Liver (tissue), 9 donors: ENCODE data around the gene MSMO1. TPM values are rescaled to one million over a fixed set of nuclear protein-coding genes. Genes with fewer than 3 reads are reported as not detected.
A peak's percentile ranks its signal among the peaks of the same experiment; 100 is the strongest.

ENCODE experiments used
- DNase-seq: peaks from one replicate; pipeline ENCODE4 v3.0.0-alpha.2; 2017; ENCODE audit warnings: low spot score
- H3K27ac ChIP-seq, 2 donors: one replicate each; pipeline ENCODE4 v1.7.0; 2013; ENCODE audit warnings: inconsistent platforms in 2 of 2, low read length in 2 of 2, control low read depth in 1 of 2, low read depth in 1 of 2, mild to moderate bottlenecking in 1 of 2
- H3K27me3 ChIP-seq, 4 donors: one replicate each; pipeline versions ENCODE4 v1.6.1 to v1.7.0; 2013; ENCODE audit warnings: low read length in 3 of 4, inconsistent platforms in 1 of 4, mild to moderate bottlenecking in 1 of 4, moderate library complexity in 1 of 4; ENCODE audit not compliant: control insufficient read depth in 4 of 4, insufficient read depth in 4 of 4
- H3K36me3 ChIP-seq, 4 donors: one replicate each; pipeline versions ENCODE4 v1.6.1 to v1.7.0; 2013; ENCODE audit warnings: low read length in 3 of 4, mild to moderate bottlenecking in 3 of 4, low read depth in 1 of 4, moderate library complexity in 1 of 4; ENCODE audit not compliant: control insufficient read depth in 4 of 4, insufficient read depth in 3 of 4
- H3K4me1 ChIP-seq, 4 donors: one replicate each; pipeline versions ENCODE4 v1.6.1 to v1.7.0; 2013; ENCODE audit warnings: low read length in 3 of 4, mild to moderate bottlenecking in 3 of 4, moderate library complexity in 1 of 4; ENCODE audit not compliant: control insufficient read depth in 4 of 4, insufficient read depth in 4 of 4
- H3K4me3 ChIP-seq, 3 donors: one replicate each; pipeline versions ENCODE4 v1.6.1 to v1.7.0; 2013; ENCODE audit warnings: low read length in 3 of 3, control low read depth in 1 of 3, low read depth in 1 of 3, mild to moderate bottlenecking in 1 of 3
- H3K9ac ChIP-seq, 2 donors: one replicate each; pipeline ENCODE4 v1.7.0; 2013; ENCODE audit warnings: low read length in 2 of 2, mild to moderate bottlenecking in 2 of 2, moderate library complexity in 2 of 2, control low read depth in 1 of 2, low read depth in 1 of 2
- H3K9me3 ChIP-seq, 4 donors: one replicate each; pipeline versions ENCODE4 v1.6.1 to v1.7.0; 2013; ENCODE audit warnings: low read length in 3 of 4; ENCODE audit not compliant: control insufficient read depth in 4 of 4
- EGR1 ChIP-seq, 2 donors: IDR thresholded peaks; 2 replicates each; pipeline ENCODE4 v1.6.1; 2016 to 2018; ENCODE audit warnings: antibody characterized with exemption in 2 of 2, low read depth in 2 of 2
- FOXA1 ChIP-seq: IDR thresholded peaks from 2 replicates; pipeline ENCODE4 v1.6.1; 2016; ENCODE audit warnings: antibody characterized with exemption
- FOXA2 ChIP-seq: IDR thresholded peaks from 2 replicates; pipeline ENCODE4 v1.6.1; 2016; ENCODE audit warnings: antibody characterized with exemption
- GABPA ChIP-seq, 2 donors: IDR thresholded peaks in 1 of 2; conservative IDR thresholded peaks in 1 of 2; 2 replicates each; pipeline ENCODE4 v1.6.1; 2016; ENCODE audit warnings: antibody characterized with exemption in 2 of 2, mild to moderate bottlenecking in 1 of 2, moderate library complexity in 1 of 2
- HNF4A ChIP-seq, 2 donors: conservative IDR thresholded peaks; 2 replicates each; pipeline ENCODE4 v1.6.1; 2016; ENCODE audit warnings: antibody characterized with exemption in 2 of 2, mild to moderate bottlenecking in 2 of 2
- HNF4G ChIP-seq: IDR thresholded peaks from 2 replicates; pipeline ENCODE4 v1.6.1; 2016; ENCODE audit warnings: antibody characterized with exemption
- JUND ChIP-seq, 2 donors: IDR thresholded peaks; 2 replicates each; pipeline ENCODE4 v1.6.1; 2016; ENCODE audit warnings: antibody characterized with exemption in 2 of 2
- NR2F2 ChIP-seq: IDR thresholded peaks from 2 replicates; pipeline ENCODE4 v1.6.1; 2016; ENCODE audit warnings: antibody characterized with exemption
- RAD21 ChIP-seq, 2 donors: IDR thresholded peaks; 2 replicates each; pipeline ENCODE4 v1.6.1; 2016; ENCODE audit warnings: antibody characterized with exemption in 2 of 2, mild to moderate bottlenecking in 2 of 2
- RXRA ChIP-seq, 2 donors: IDR thresholded peaks; 2 replicates each; pipeline ENCODE4 v1.6.1; 2017 to 2018; ENCODE audit warnings: antibody characterized with exemption in 2 of 2, mild to moderate bottlenecking in 1 of 2
- SP1 ChIP-seq: IDR thresholded peaks from 2 replicates; pipeline ENCODE4 v1.6.1; 2018; ENCODE audit warnings: antibody characterized with exemption, mild to moderate bottlenecking
- TAF1 ChIP-seq: conservative IDR thresholded peaks from 2 replicates; pipeline ENCODE4 v1.6.1; 2016; ENCODE audit warnings: antibody characterized with exemption, mild to moderate bottlenecking
- YY1 ChIP-seq: IDR thresholded peaks from 2 replicates; pipeline ENCODE4 v1.6.1; 2016; ENCODE audit warnings: antibody characterized with exemption, mild to moderate bottlenecking
- WGBS: extraction: QIAGEN DNeasy Blood & Tissue Kit; methylation state at CpG from one replicate; pipeline ENCODE4 v1.1.7; 2013; 5-methylcytosine and 5-hydroxymethylcytosine counted together
- polyA plus RNA-seq, 2 donors: library from polyadenylated mRNA; stranded (reverse) in 1 of 2; unstranded in 1 of 2; fragments of 200-250 nt in 1 of 2; fragments of >200 nt in 1 of 2; fragmentation: Nextera tagmentation in 1 of 2; extraction: Ambion mirVana in 1 of 2; gene quantifications; one replicate each; pipeline versions ENCODE4 v1.2.1 to v1.2.3, GENCODE V29; 2013 to 2015
- total RNA-seq, 2 donors: library from RNA; depleted of rRNA; stranded (reverse); fragments of >200 nt; gene quantifications; one replicate each; pipeline ENCODE4 v1.2.3, GENCODE V29; 2014
- TF ChIP-seq, protein P1 (sequence below): IDR thresholded peaks from 2 replicates; pipeline ENCODE4 v1.6.1; 2016; ENCODE audit warnings: antibody characterized with exemption
- TF ChIP-seq, protein P2 (sequence below): fragments of 150-350 bp; IDR thresholded peaks from 2 replicates; pipeline ENCODE4 v1.5.1; 2017; ENCODE audit warnings: improper control_type of control experiment, low read depth, low read length; ENCODE audit not compliant: missing input control
- TF ChIP-seq, protein P3 (sequence below): IDR thresholded peaks from 2 replicates; pipeline ENCODE4 v1.6.1; 2016; ENCODE audit warnings: antibody characterized with exemption
- TF ChIP-seq, protein P4 (sequence below): IDR thresholded peaks from 2 replicates; pipeline ENCODE4 v1.6.1; 2016; ENCODE audit warnings: antibody characterized with exemption, mild to moderate bottlenecking
- TF ChIP-seq, protein P5 (sequence below): IDR thresholded peaks from 2 replicates; pipeline ENCODE4 v1.6.1; 2016; ENCODE audit warnings: antibody characterized with exemption
- donor health status: healthy.
- donor health status: healthy.
- donor health status: healthy.
- donor health status: healthy.
- donor health status: healthy.

MSMO1 gene
- total and polyA plus RNA-seq, 4 donors: 153 to 721 (median 326) TPM

DNA sequence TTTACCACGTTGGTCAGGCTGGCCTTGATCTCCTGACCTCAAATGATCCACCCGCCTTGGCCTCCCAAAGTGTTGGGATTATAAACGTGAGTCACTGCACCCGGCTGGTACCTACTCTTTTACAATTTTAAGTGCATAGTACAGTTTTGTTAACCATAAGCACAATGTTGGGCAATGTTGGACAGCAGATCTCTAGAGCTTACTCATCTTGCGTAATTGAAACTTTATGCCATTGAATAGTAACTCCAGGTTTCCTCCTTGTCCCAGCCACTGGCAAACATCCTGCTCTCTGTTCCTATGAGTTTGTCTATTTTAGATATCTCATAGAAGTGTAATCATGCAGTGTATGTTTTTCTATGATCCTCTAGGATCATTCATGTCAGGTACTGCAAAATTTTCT lies 42.1 kb downstream of the MSMO1 start:
- no peak overlapping the region for H3K4me3 ChIP-seq
- peaks cover 0 to 4% (median 0%) of the 10 kb centered on the region in 4 donors for H3K4me1 ChIP-seq
- H3K27me3 ChIP-seq: no peaks in the 10 kb centered on the region
- H3K9me3 ChIP-seq: no peaks in the 10 kb centered on the region
- no peak overlapping the region for H3K9ac ChIP-seq
- no peaks in the 10 kb centered on the region for H3K36me3 ChIP-seq
- TF ChIP-seq GABPA (IDR thresholded peaks at IDR 0.05 in 1 of 2, conservative IDR thresholded peaks at IDR 0.05 in 1 of 2): peak in 1 of 2 donors; percentile 33
- TF ChIP-seq NR2F2: peak; percentile 22
- TF ChIP-seq, protein P1, sequence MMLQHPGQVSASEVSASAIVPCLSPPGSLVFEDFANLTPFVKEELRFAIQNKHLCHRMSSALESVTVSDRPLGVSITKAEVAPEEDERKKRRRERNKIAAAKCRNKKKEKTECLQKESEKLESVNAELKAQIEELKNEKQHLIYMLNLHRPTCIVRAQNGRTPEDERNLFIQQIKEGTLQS: peak; percentile 37
- no peak for TF ChIP-seq TAF1
- TF ChIP-seq, protein P2, sequence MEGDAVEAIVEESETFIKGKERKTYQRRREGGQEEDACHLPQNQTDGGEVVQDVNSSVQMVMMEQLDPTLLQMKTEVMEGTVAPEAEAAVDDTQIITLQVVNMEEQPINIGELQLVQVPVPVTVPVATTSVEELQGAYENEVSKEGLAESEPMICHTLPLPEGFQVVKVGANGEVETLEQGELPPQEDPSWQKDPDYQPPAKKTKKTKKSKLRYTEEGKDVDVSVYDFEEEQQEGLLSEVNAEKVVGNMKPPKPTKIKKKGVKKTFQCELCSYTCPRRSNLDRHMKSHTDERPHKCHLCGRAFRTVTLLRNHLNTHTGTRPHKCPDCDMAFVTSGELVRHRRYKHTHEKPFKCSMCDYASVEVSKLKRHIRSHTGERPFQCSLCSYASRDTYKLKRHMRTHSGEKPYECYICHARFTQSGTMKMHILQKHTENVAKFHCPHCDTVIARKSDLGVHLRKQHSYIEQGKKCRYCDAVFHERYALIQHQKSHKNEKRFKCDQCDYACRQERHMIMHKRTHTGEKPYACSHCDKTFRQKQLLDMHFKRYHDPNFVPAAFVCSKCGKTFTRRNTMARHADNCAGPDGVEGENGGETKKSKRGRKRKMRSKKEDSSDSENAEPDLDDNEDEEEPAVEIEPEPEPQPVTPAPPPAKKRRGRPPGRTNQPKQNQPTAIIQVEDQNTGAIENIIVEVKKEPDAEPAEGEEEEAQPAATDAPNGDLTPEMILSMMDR: no peak
- TF ChIP-seq YY1: peak; percentile 66
- peak in 1 of 2 donors; percentile 26 for TF ChIP-seq RAD21 (IDR thresholded peaks at IDR 0.05)
- TF ChIP-seq HNF4A (conservative IDR thresholded peaks at IDR 0.05): peak; percentile 76 to 89
- peak in 1 of 2 donors; percentile 29 for TF ChIP-seq EGR1 (IDR thresholded peaks at IDR 0.05; ENCODE audit: low read depth in 2 of 2)
- no peak for TF ChIP-seq FOXA1
- TF ChIP-seq, protein P3, sequence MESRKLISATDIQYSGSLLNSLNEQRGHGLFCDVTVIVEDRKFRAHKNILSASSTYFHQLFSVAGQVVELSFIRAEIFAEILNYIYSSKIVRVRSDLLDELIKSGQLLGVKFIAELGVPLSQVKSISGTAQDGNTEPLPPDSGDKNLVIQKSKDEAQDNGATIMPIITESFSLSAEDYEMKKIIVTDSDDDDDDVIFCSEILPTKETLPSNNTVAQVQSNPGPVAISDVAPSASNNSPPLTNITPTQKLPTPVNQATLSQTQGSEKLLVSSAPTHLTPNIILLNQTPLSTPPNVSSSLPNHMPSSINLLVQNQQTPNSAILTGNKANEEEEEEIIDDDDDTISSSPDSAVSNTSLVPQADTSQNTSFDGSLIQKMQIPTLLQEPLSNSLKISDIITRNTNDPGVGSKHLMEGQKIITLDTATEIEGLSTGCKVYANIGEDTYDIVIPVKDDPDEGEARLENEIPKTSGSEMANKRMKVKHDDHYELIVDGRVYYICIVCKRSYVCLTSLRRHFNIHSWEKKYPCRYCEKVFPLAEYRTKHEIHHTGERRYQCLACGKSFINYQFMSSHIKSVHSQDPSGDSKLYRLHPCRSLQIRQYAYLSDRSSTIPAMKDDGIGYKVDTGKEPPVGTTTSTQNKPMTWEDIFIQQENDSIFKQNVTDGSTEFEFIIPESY: peak; percentile 51
- TF ChIP-seq RXRA (IDR thresholded peaks at IDR 0.05): peak; percentile 61 to 86
- TF ChIP-seq JUND (IDR thresholded peaks at IDR 0.05): peak; percentile 53 to 90
- TF ChIP-seq HNF4G: peak; percentile 21
- TF ChIP-seq, protein P4, sequence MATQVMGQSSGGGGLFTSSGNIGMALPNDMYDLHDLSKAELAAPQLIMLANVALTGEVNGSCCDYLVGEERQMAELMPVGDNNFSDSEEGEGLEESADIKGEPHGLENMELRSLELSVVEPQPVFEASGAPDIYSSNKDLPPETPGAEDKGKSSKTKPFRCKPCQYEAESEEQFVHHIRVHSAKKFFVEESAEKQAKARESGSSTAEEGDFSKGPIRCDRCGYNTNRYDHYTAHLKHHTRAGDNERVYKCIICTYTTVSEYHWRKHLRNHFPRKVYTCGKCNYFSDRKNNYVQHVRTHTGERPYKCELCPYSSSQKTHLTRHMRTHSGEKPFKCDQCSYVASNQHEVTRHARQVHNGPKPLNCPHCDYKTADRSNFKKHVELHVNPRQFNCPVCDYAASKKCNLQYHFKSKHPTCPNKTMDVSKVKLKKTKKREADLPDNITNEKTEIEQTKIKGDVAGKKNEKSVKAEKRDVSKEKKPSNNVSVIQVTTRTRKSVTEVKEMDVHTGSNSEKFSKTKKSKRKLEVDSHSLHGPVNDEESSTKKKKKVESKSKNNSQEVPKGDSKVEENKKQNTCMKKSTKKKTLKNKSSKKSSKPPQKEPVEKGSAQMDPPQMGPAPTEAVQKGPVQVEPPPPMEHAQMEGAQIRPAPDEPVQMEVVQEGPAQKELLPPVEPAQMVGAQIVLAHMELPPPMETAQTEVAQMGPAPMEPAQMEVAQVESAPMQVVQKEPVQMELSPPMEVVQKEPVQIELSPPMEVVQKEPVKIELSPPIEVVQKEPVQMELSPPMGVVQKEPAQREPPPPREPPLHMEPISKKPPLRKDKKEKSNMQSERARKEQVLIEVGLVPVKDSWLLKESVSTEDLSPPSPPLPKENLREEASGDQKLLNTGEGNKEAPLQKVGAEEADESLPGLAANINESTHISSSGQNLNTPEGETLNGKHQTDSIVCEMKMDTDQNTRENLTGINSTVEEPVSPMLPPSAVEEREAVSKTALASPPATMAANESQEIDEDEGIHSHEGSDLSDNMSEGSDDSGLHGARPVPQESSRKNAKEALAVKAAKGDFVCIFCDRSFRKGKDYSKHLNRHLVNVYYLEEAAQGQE: peak; percentile 79
- peak; percentile 52 for TF ChIP-seq SP1
- TF ChIP-seq, protein P5, sequence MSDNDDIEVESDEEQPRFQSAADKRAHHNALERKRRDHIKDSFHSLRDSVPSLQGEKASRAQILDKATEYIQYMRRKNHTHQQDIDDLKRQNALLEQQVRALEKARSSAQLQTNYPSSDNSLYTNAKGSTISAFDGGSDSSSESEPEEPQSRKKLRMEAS: peak; percentile 66
- peak; percentile 50 for TF ChIP-seq FOXA2
- H3K27ac ChIP-seq: peak overlapping the region in 1 of 2 donors; percentile 50
- DNase-seq: no peak
- WGBS: 27% methylated on average over 5 of the region's 5 CpGs
